ENCODE data around the gene PHOSPHO1. TPM values are rescaled to one million over a fixed set of nuclear protein-coding genes. Genes with fewer than 3 reads are reported as not detected.

The PHOSPHO1 gene
- total RNA-seq, 4 donors from 2014 or later: 0.60 to 11.2 (median 0.94) TPM; not detected in 1

DNA sequence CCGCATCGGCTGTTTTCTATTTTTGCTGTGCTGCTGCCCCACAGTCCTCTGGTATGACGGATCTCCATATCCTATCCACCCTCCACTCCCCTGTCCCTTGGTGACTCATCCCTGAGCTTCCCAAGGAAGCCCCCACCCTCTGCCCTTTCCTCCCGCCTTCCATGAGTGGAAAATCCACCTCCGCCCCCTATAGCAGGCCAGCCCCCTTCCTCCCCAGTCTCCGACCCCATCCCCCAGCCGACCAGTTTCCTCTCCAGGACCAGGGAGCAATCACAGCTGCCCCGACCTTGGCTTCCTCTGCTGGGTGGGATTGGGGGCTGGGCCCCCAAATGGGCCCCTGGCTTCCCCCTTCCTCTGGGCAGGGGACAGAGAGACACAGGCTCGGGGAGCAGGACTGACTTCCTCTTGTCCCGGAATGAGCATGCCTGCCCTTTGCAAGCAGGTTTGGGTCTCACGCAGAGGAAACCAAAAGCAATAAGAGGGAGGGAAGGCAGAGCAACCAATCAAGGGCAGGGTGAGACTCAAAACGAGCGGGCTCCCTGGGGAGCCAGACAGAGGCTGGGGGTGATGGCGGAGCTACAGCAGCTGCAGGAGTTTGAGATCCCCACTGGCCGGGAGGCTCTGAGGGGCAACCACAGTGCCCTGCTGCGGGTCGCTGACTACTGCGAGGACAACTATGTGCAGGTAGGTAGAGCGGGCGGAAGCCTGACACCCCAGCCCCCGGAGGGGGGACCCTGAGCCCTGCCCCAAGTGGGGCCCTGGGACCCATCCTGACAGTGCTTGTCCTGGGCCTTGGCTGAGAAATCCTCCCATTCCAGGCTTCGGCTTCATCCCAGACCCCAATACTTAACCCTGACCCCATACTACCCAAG is 20.2 kb downstream of the PHOSPHO1 start, which contains the start of the genes ABI3 and GNGT2:
Gene ABI3 (plus strand): TSS at position 550 of the 872 bp plus-strand sequence. CDS start 18 bp downstream, at position 568.
Gene GNGT2 (minus strand): TSS at position 417 of the 872 bp plus-strand sequence. CDS start 3,152 bp downstream, outside the sequence.
- ATAC-seq (ENCODE audit: low FRiP score) (peak; percentile 49), DNase-seq (ENCODE audit: low spot score) (no peak)
- TF ChIP-seq, protein P1, sequence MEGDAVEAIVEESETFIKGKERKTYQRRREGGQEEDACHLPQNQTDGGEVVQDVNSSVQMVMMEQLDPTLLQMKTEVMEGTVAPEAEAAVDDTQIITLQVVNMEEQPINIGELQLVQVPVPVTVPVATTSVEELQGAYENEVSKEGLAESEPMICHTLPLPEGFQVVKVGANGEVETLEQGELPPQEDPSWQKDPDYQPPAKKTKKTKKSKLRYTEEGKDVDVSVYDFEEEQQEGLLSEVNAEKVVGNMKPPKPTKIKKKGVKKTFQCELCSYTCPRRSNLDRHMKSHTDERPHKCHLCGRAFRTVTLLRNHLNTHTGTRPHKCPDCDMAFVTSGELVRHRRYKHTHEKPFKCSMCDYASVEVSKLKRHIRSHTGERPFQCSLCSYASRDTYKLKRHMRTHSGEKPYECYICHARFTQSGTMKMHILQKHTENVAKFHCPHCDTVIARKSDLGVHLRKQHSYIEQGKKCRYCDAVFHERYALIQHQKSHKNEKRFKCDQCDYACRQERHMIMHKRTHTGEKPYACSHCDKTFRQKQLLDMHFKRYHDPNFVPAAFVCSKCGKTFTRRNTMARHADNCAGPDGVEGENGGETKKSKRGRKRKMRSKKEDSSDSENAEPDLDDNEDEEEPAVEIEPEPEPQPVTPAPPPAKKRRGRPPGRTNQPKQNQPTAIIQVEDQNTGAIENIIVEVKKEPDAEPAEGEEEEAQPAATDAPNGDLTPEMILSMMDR (IDR thresholded peaks at IDR 0.05): no peak

DNA sequence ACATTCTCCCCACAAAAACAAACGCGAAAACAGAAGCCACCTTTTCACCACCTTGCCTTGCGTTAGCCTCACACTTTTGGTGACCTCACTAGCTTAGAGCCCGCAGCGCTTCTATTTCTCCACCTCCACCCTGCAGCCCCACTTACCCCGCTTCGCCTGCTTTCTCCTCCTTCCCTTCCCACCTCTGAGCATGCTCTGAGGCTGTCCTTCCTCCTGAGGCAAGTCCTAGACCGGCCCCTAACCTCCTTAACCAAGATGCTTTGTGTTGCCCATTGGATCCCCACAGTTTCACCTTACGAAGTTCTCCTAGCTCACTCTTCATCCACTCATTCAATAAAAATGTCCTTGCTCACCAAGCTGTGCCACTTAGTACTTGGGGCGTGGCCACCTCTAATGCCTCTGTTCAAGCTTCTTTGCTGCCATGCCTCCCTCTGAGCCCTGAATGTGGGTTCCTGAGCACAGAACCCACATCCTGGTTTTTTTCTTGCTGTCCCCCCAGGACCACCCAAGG is 21.5 kb downstream of the PHOSPHO1 start:
- ATAC-seq (ENCODE audit: low FRiP score) (no peak), DNase-seq (ENCODE audit: low spot score) (no peak)
- TF ChIP-seq, protein P1 (IDR thresholded peaks at IDR 0.05): no peak

DNA sequence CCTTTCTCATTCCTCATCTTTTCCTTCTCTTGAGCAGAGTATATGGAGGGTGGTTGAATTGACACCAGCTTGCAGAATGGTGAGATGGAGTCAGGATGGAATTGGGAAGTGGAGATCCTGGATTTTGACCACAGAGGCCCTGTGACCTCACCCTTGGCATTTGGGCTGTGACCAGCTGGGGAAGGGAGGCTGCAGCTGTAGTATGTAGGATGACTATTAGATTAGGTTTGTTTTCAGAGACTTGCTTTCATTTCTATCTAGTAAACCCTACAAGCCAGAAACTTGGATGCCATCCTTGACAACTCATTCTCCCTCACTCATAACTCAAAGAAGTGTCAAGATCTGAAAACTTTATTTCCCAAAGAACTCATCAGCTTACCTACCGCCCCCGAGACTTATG is 26.1 kb downstream of the PHOSPHO1 start:
- DNase-seq (ENCODE audit: low spot score): no peak
- TF ChIP-seq, protein P1 (IDR thresholded peaks at IDR 0.05): no peak
- no peak for ATAC-seq (ENCODE audit: low FRiP score)

DNA sequence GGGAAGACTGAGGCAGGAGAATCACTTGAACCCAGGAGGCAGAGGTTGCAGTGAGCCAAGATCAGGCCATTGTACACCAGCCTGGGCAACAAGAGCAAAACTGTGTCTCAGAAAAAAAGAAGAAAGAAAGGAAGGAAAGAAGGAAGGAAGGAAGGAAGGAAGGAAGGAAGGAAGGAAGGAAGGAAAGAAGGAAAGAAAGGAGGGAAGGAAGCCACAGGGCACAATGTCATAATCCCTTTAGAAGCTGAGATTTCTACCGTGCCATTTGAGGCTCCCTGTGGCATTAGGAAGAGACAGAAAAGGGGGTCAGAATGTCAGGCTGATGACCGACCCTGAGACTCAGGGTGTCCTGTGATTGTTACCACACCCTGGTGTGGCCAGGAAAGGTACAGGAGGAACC is 26.8 kb downstream of the PHOSPHO1 start:
- no peak for ATAC-seq (ENCODE audit: low FRiP score)
- TF ChIP-seq, protein P1 (IDR thresholded peaks at IDR 0.05): no peak
- no peak for DNase-seq (ENCODE audit: low spot score)

DNA sequence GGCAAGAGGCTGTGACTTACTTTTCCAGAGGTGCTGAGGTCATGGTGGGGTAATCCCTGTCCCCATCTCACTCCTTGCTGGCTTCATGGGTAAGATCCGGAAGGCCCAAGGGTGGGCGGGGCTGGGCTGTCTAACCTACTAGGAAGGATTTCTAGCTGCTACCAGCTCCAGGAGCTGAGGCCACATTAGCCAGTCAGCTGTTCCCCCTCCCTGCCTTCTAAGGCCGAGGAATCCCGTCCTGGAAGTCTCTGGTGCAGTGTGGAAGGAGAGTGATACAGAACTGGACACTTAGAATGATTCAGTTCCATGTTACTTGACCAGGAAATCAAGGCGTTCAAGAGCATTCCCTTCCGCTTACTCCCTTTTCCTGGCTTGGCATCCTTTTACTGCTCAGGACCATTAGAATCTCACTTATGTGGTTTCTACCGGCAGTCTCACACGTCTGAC is 29.1 kb downstream of the PHOSPHO1 start:
- TF ChIP-seq, protein P1 (IDR thresholded peaks at IDR 0.05): no peak
- ATAC-seq (ENCODE audit: low FRiP score) (no peak), DNase-seq (ENCODE audit: low spot score) (no peak)

DNA sequence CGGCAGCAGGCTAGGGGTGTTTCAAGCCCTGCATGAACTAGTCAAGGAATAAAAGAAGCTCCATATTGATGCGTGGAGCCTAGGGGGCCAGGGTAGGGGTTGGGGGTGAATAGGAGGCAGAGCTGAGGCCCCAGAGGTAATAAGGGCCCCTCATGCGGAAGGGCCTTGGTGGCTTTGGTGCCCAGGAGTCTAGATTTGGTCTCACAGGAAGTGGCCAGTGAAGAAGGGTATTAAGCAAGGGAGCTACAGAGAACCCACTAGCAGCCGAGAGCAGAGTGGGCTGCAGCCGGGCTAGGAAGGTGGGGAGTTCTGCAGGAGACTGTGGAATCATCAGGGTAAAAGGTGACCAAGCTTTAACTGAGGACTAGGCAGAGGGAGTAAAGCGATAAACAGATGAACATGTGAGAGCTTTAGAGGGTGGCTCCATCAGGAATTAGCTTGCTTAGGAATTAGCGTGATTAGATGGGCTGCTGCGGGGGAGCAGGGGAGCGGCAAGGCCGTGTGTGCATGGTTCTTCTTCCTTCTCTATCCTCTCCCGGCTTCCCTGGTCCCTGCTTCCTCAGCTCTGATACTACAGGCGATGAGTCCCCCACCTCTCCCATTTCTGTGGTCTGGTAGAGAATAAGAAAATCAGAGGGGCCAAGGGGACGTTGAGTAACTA is 30.0 kb downstream of the PHOSPHO1 start:
- TF ChIP-seq, protein P1 (IDR thresholded peaks at IDR 0.05): no peak
- DNase-seq (ENCODE audit: low spot score): no peak

More for the DNA sequence above, 30.0 kb downstream of the PHOSPHO1 start:
- ATAC-seq (ENCODE audit: low FRiP score): no peak
